ENCODE results near the gene SLC9A1.

SLC9A1 gene

GRCh38 chr1:27076803-27077202, 78.1 kb downstream of the SLC9A1 start:
- Histone ChIP-seq H3K9ac (ENCODE audit: low read length) (no peak overlapping the region), H4K20me1 (ENCODE audit: insufficient read depth, low read length) (no peaks in the 10 kb centered on the region), H3K9me3 (ENCODE audit: insufficient read depth, low read length) (no peaks in the 10 kb centered on the region), H2AFZ (ENCODE audit: low read depth, low read length) (no peak overlapping the region), H3K4me2 (ENCODE audit: low read length) (no peak overlapping the region), H3K79me2 (ENCODE audit: low read length) (no peaks in the 10 kb centered on the region), H3K27me3 (ENCODE audit: low read depth, low read length) (no peaks in the 10 kb centered on the region), H3K4me1 (ENCODE audit: low read length) (no peaks in the 10 kb centered on the region), H3K4me3 (ENCODE audit: low read length) (no peak overlapping the region), H3K36me3 (replicated peaks; ENCODE audit: low read depth, low read length) (no peaks in the 10 kb centered on the region), H3K27ac (ENCODE audit: low read length) (no peak overlapping the region)
- TF ChIP-seq EZH2phosphoT487 (IDR thresholded peaks at IDR 0.05; ENCODE audit: low read depth) (no peak), CTCF (IDR thresholded peaks at IDR 0.05; ENCODE audit: low read depth, low read length) (no peak)

- Histone ChIP-seq H3K9me3 (ENCODE audit: insufficient read depth, low read length) (no peaks in the 10 kb centered on the region), H3K79me2 (ENCODE audit: low read length) (no peaks in the 10 kb centered on the region), H3K4me3 (ENCODE audit: low read length) (no peak overlapping the region), H3K36me3 (replicated peaks; ENCODE audit: low read depth, low read length) (no peaks in the 10 kb centered on the region), H3K27ac (ENCODE audit: low read length) (no peak overlapping the region), H3K27me3 (ENCODE audit: low read depth, low read length) (no peaks in the 10 kb centered on the region), H3K9ac (ENCODE audit: low read length) (no peak overlapping the region), H2AFZ (ENCODE audit: low read depth, low read length) (no peak overlapping the region), H3K4me2 (ENCODE audit: low read length) (no peak overlapping the region), H4K20me1 (ENCODE audit: insufficient read depth, low read length) (no peaks in the 10 kb centered on the region), H3K4me1 (ENCODE audit: low read length) (no peaks in the 10 kb centered on the region)
- TF ChIP-seq CTCF (IDR thresholded peaks at IDR 0.05; ENCODE audit: low read depth, low read length) = no peak
- TF ChIP-seq EZH2phosphoT487 (IDR thresholded peaks at IDR 0.05; ENCODE audit: low read depth) = no peak
These were observed 80.6 kb downstream of the SLC9A1 start for GRCh38 chr1:27074175-27074780.

- Histone ChIP-seq H3K27me3 (ENCODE audit: low read depth, low read length) (no peaks in the 10 kb centered on the region), H4K20me1 (ENCODE audit: insufficient read depth, low read length) (no peaks in the 10 kb centered on the region), H3K9ac (ENCODE audit: low read length) (no peak overlapping the region), H3K36me3 (replicated peaks; ENCODE audit: low read depth, low read length) (no peaks in the 10 kb centered on the region), H3K9me3 (ENCODE audit: insufficient read depth, low read length) (no peaks in the 10 kb centered on the region), H3K27ac (ENCODE audit: low read length) (no peak overlapping the region), H3K4me2 (ENCODE audit: low read length) (no peak overlapping the region), H3K4me1 (ENCODE audit: low read length) (no peaks in the 10 kb centered on the region), H3K79me2 (ENCODE audit: low read length) (no peaks in the 10 kb centered on the region), H3K4me3 (ENCODE audit: low read length) (no peak overlapping the region), H2AFZ (ENCODE audit: low read depth, low read length) (no peak overlapping the region)
- TF ChIP-seq CTCF (IDR thresholded peaks at IDR 0.05; ENCODE audit: low read depth, low read length) (no peak), EZH2phosphoT487 (IDR thresholded peaks at IDR 0.05; ENCODE audit: low read depth) (no peak)
These were observed 83.9 kb downstream of the SLC9A1 start for GRCh38 chr1:27071049-27071416.

GRCh38 chr1:27070390-27071048, 84.4 kb downstream of the SLC9A1 start:
- TF ChIP-seq CTCF (IDR thresholded peaks at IDR 0.05; ENCODE audit: low read depth, low read length) = no peak
- no peak for TF ChIP-seq EZH2phosphoT487 (IDR thresholded peaks at IDR 0.05; ENCODE audit: low read depth)
- Histone ChIP-seq H4K20me1 (ENCODE audit: insufficient read depth, low read length) (no peaks in the 10 kb centered on the region), H3K36me3 (replicated peaks; ENCODE audit: low read depth, low read length) (no peaks in the 10 kb centered on the region), H3K4me2 (ENCODE audit: low read length) (no peak overlapping the region), H3K4me3 (ENCODE audit: low read length) (no peak overlapping the region), H3K79me2 (ENCODE audit: low read length) (no peaks in the 10 kb centered on the region), H3K27ac (ENCODE audit: low read length) (no peak overlapping the region), H3K9me3 (ENCODE audit: insufficient read depth, low read length) (no peaks in the 10 kb centered on the region), H3K27me3 (ENCODE audit: low read depth, low read length) (no peaks in the 10 kb centered on the region), H2AFZ (ENCODE audit: low read depth, low read length) (no peak overlapping the region), H3K4me1 (ENCODE audit: low read length) (no peaks in the 10 kb centered on the region), H3K9ac (ENCODE audit: low read length) (no peak overlapping the region)
